GM12865 (cell line): Measurements from ENCODE around the gene PLEKHG2.
A peak's percentile ranks its signal among the peaks of the same experiment; 100 is the strongest.

Source experiments
- DNase-seq: peaks from one replicate; pipeline ENCODE4 v3.0.0; 2010; ENCODE audit warnings: low read depth
- H3K4me3 ChIP-seq: 2 replicates; pipeline ENCODE4 v1.5.1; 2011; ENCODE audit warnings: mild to moderate bottlenecking, low read depth, low read length, control low read depth
- CTCF ChIP-seq: IDR thresholded peaks from 2 replicates; pipeline ENCODE4 v1.5.1; 2011; ENCODE audit warnings: low read length, control low read depth, low read depth, inconsistent platforms; ENCODE audit not compliant: insufficient read depth; ENCODE audit errors: missing control alignments

PLEKHG2 gene

GRCh38 chr19:39472746-39473442 is 60.4 kb downstream of the PLEKHG2 start:
- no peak for TF ChIP-seq CTCF
- no peak for DNase-seq

GRCh38 chr19:39473443-39473960 is 61.0 kb downstream of the PLEKHG2 start:
- DNase-seq: no peak
- no peak for TF ChIP-seq CTCF
- no peak overlapping the region for H3K4me3 ChIP-seq

More at GRCh38 chr19:39472746-39473442, 60.4 kb downstream of the PLEKHG2 start:
- H3K4me3 ChIP-seq: no peak overlapping the region

GRCh38 chr19:39474139-39474620 is 61.7 kb downstream of the PLEKHG2 start:
- peak; percentile 92 for TF ChIP-seq CTCF
- peak; percentile 59 for DNase-seq
- H3K4me3 ChIP-seq: no peak overlapping the region

- no peak overlapping the region for H3K4me3 ChIP-seq
- TF ChIP-seq CTCF: no peak
- DNase-seq: no peak
Measured at GRCh38 chr19:39475748-39476147, 63.3 kb downstream of the PLEKHG2 start.
